Testis (tissue), 3 donors: ENCODE results near the gene ING5. TPM values are rescaled to one million over a fixed set of nuclear protein-coding genes. Genes with fewer than 3 reads are reported as not detected.

Source experiments
- DNase-seq: peaks from one replicate; pipeline ENCODE4 v3.0.0-alpha.2; 2019
- H3K27ac ChIP-seq, 2 donors: fragments of 200-600 bp; sonication (generic); one replicate each; pipeline ENCODE4 v1.5.1; 2019
- H3K27me3 ChIP-seq: fragments of 200-600 bp; sonication (generic); one replicate; pipeline ENCODE4 v1.5.1; 2019
- H3K36me3 ChIP-seq: fragments of 200-600 bp; sonication (generic); one replicate; pipeline ENCODE4 v1.5.1; 2017; ENCODE audit warnings: low read depth; ENCODE audit errors: missing control alignments
- H3K4me1 ChIP-seq: fragments of 200-600 bp; sonication (generic); one replicate; pipeline ENCODE4 v1.5.1; 2019
- H3K4me3 ChIP-seq, 2 donors: fragments of 200-600 bp; sonication (generic); one replicate each; pipeline ENCODE4 v1.5.1; 2017 to 2019
- H3K9me3 ChIP-seq: fragments of 200-600 bp; sonication (generic); one replicate; pipeline ENCODE4 v1.5.1; 2017
- POLR2A ChIP-seq: fragments of 450-650 bp; IDR thresholded peaks from one replicate; pipeline ENCODE4 v1.6.1; 2017; ENCODE audit warnings: antibody characterized with exemption, mild to moderate bottlenecking, moderate library complexity
- WGBS, 2 donors: methylation state at CpG; one replicate each; pipeline ENCODE4 v1.1.5; 2018; 5-methylcytosine and 5-hydroxymethylcytosine counted together
- intact Hi-C: fragments of 100-400 bp; cut with DNase I; formaldehyde crosslinking; loops from one replicate; pipeline ENCODE4 v1.15.1; 2023; ENCODE audit warnings: low total_unique reads
- polyA plus RNA-seq: library from polyadenylated mRNA; stranded (reverse); fragments of 350-450 nt; fragmentation: Illumina TruSeq; extraction: RNeasy Lipid Tissue Mini Kit (QIAGEN cat#74804); gene quantifications from one replicate; pipeline ENCODE4 v1.2.3, GENCODE V29; 2014; ENCODE audit warnings: low read depth, low replicate concordance; ENCODE audit not compliant: insufficient read depth
- total RNA-seq, 2 donors: library from RNA; depleted of rRNA; stranded (reverse); fragments of >200 nt; gene quantifications; one replicate each; pipeline ENCODE4 v1.2.3, GENCODE V29; 2016
- TF ChIP-seq, protein P1 (sequence below), 3 experiments: fragments of 450-650 bp in 2 of 3; fragments of 200-600 bp in 1 of 3; sonication (generic) in 1 of 3; IDR thresholded peaks; one replicate each; pipeline ENCODE4 v1.5.1; 2016 to 2019; ENCODE audit warnings: antibody characterized with exemption in 3 of 3, mild to moderate bottlenecking in 2 of 3, moderate library complexity in 1 of 3

Gene ING5
- total and polyA plus RNA-seq, 3 donors from 2014 or later, result 21.5 to 56.9 (median 44.5) TPM

DNA sequence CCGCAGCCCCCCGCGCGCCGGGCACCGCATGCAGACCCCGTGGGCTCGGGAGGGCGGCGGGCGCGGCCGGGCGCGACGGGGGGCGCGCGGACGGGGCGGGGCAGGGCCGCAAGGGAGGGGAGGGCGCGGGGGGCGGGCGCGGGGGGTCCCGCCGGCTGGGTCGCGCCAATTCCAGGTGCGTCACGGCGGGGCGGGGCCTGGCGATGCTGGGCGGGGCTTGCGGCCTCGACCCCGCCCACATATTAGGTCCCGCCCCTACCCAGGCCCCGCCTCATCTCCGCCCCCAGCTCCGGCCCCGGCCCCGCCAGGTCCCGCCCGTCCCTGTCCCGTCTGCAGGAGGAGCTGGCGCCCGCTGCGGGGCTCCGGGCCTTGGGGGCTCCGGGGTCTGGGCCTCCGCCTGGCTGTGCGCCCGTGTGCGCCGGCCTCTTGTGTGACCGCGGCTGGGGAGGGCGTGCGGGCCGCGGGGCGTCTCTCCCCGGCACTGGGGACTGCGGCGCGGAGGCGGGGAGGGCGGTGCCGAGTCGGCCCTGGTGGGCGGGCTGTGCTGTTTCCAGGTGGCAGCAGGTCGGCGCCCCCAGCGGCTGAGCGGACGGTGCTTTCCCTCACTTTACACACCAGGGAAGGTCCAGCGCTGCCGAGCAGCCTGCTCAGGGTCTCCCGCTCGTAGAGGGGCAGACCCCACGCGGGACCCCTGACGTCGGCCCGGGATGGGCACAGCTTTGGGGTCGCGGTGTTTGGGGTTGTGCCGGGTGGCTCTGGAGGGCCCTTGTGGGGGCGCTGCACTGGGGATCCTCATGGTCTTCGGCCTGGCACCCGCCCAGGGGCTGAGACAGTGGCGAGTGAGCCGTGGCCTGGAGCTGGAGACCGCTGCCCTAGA lies 554 bp downstream of the ING5 start:
- 1% methylated on average over 36 of the region's 98 CpGs; no CpG with 5 or more reads in 1 of the 2 donors for WGBS, 2 donors
- H3K27ac ChIP-seq, result peak overlapping the region in 1 of 2 donors; percentile 89
- H3K4me1 ChIP-seq, result peaks cover 6% of the 10 kb centered on the region
- intact Hi-C loops, result no loop called here
- peak overlapping the region; percentile 84 for H3K4me3 ChIP-seq
- peak; percentile 87 for DNase-seq
- no peaks in the 10 kb centered on the region for H3K9me3 ChIP-seq
- no peaks in the 10 kb centered on the region for H3K27me3 ChIP-seq
- TF ChIP-seq, protein P1, sequence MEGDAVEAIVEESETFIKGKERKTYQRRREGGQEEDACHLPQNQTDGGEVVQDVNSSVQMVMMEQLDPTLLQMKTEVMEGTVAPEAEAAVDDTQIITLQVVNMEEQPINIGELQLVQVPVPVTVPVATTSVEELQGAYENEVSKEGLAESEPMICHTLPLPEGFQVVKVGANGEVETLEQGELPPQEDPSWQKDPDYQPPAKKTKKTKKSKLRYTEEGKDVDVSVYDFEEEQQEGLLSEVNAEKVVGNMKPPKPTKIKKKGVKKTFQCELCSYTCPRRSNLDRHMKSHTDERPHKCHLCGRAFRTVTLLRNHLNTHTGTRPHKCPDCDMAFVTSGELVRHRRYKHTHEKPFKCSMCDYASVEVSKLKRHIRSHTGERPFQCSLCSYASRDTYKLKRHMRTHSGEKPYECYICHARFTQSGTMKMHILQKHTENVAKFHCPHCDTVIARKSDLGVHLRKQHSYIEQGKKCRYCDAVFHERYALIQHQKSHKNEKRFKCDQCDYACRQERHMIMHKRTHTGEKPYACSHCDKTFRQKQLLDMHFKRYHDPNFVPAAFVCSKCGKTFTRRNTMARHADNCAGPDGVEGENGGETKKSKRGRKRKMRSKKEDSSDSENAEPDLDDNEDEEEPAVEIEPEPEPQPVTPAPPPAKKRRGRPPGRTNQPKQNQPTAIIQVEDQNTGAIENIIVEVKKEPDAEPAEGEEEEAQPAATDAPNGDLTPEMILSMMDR (IDR thresholded peaks at IDR 0.05), result no peak
- TF ChIP-seq POLR2A, result no peak
- H3K36me3 ChIP-seq, result no peaks in the 10 kb centered on the region

DNA sequence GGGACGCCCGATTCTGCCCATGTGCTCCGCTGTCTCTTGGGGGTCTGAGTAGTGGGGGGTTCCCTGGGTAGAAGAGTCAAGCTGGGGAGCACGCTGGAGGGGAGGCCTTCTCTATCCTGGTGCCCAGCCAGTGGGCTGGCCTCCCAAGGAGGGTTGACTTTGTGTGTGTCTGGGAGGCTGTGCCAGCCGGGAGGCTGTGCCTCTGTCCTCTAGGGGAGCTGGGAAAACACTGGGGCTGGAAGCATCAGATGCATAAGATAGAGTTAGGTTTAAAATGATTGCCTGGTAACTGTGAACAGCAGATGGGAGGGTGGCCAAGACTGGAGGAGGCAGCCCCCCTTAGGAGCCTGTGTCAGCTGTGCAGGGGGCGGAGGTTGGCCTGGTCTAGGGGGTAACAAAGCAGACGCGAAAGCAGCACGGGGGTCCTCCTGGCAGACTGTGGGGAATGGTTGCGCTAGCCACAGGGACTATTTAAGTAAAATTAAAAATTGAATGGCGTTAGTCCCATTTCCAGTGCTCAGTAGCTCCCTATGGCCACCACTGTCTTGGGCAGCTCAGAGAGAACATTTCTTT lies 1.3 kb downstream of the ING5 start:
- Histone ChIP-seq H3K27me3 (no peaks in the 10 kb centered on the region), H3K27ac (peak overlapping the region in 1 of 2 donors; percentile 89), H3K36me3 (no peaks in the 10 kb centered on the region), H3K9me3 (no peaks in the 10 kb centered on the region), H3K4me3 (peak overlapping the region; percentile 84), H3K4me1 (peaks cover 6% of the 10 kb centered on the region)
- 27 to 50% methylated on average over 7 to 11 of the region's 11 CpGs for WGBS, 2 donors
- DNase-seq, result no peak
- intact Hi-C loops, result no loop called here
- TF ChIP-seq POLR2A, result no peak
- TF ChIP-seq, protein P1 (IDR thresholded peaks at IDR 0.05), result no peak

DNA sequence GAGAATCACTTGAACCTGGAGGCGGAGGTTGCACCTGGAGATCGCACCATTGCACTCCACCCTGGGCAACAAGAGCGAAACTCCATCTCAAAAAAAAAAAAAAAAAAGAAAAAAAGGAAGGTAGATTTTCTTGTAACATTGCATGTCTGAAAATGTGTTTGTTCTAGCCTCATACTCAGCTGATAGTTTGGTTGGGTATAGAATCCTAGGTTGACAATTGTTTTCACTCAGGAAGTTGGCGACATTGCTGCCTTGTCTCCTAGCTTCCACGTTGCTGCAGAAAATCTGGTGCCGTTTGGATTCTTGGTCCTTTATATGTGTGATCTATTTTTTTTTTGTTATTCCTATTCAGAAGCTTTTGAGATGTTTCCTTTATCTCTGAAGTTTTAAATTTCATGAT lies 4.7 kb downstream of the ING5 start:
- intact Hi-C loops, result no loop called here
- Histone ChIP-seq H3K27ac (no peak overlapping the region), H3K4me3 (no peak overlapping the region), H3K27me3 (no peaks in the 10 kb centered on the region), H3K9me3 (no peaks in the 10 kb centered on the region), H3K4me1 (peaks cover 6% of the 10 kb centered on the region), H3K36me3 (no peaks in the 10 kb centered on the region)
- 95 to 98% methylated on average over 6 of the region's 6 CpGs for WGBS, 2 donors
- no peak for DNase-seq
- TF ChIP-seq, protein P1 (IDR thresholded peaks at IDR 0.05), result no peak
- no peak for TF ChIP-seq POLR2A

DNA sequence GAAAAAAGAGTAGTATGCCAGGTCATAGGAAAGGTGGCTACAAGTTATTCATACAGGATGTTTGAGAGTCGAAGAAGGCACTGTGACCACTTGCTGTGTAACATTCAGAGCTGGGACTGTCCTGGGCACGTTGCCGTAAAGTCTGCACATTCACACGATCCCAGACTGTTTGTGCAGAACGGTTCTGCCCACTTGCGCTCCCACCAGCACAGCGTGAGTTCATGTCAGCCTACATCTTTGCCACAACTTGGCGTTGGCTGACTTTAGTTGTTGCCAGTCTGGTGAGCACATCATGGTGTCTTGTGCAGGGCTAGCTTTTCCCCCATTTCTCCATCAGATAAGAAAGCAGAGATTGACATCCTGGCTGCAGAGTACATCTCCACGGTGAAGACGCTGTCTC lies 7.0 kb downstream of the ING5 start:
- intact Hi-C loops, result no loop called here
- H3K4me3 ChIP-seq, result no peak overlapping the region
- no peak for DNase-seq
- H3K9me3 ChIP-seq, result no peaks in the 10 kb centered on the region
- no peak overlapping the region for H3K27ac ChIP-seq
- WGBS, 2 donors, result 88 to 94% methylated on average over 10 of the region's 10 CpGs
- no peak for TF ChIP-seq POLR2A
- no peaks in the 10 kb centered on the region for H3K27me3 ChIP-seq
- H3K36me3 ChIP-seq, result no peaks in the 10 kb centered on the region
- H3K4me1 ChIP-seq, result no peaks in the 10 kb centered on the region

DNA sequence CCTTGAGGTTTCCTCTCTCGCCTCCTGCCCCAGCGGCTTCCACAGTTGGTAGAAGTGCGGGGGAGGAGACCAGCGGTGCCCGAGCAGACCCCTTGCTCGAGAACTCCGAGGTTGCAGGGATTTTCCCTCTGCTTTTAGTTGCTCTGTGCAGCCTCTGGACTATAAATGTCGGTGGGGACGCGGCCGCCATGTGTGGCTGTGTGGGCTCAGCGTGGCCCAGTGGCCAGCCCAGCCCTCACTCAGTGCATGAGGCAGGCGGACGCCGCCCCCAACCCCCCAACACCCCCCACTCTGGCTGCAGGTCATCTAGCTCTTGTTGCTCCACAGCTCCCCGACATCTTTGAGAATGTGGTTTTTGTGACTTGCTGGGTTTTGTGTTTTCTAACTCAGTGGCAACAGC lies 17.3 kb downstream of the ING5 start:
- Histone ChIP-seq H3K27me3 (no peaks in the 10 kb centered on the region), H3K4me1 (no peaks in the 10 kb centered on the region), H3K36me3 (no peaks in the 10 kb centered on the region), H3K4me3 (no peak overlapping the region), H3K9me3 (no peaks in the 10 kb centered on the region), H3K27ac (no peak overlapping the region)
- TF ChIP-seq POLR2A, result no peak
- TF ChIP-seq, protein P1 (IDR thresholded peaks at IDR 0.05), result no peak
- 80 to 94% methylated on average over 7 to 16 of the region's 16 CpGs for WGBS, 2 donors
- intact Hi-C loops, result no loop called here
- no peak for DNase-seq
